Tibial nerve (tissue), 4 donors: ENCODE measurements around the gene CXCR5.

ENCODE experiments used
- EP300 ChIP-seq, 2 donors: sonication (generic); formaldehyde crosslinking; IDR thresholded peaks; one replicate each; pipeline ENCODE4 v1.6.1; 2017; ENCODE audit warnings: antibody characterized with exemption in 2 of 2, mild to moderate bottlenecking in 1 of 2
- TF ChIP-seq, protein P1 (sequence below), 5 experiments: fragments of 200-600 bp in 3 of 5; fragments of 450-650 bp in 2 of 5; sonication (generic) in 3 of 5; IDR thresholded peaks; one replicate each; pipeline ENCODE4 v1.5.1; 2016 to 2019; ENCODE audit warnings: antibody characterized with exemption in 5 of 5, mild to moderate bottlenecking in 3 of 5, moderate library complexity in 2 of 5

DNA sequence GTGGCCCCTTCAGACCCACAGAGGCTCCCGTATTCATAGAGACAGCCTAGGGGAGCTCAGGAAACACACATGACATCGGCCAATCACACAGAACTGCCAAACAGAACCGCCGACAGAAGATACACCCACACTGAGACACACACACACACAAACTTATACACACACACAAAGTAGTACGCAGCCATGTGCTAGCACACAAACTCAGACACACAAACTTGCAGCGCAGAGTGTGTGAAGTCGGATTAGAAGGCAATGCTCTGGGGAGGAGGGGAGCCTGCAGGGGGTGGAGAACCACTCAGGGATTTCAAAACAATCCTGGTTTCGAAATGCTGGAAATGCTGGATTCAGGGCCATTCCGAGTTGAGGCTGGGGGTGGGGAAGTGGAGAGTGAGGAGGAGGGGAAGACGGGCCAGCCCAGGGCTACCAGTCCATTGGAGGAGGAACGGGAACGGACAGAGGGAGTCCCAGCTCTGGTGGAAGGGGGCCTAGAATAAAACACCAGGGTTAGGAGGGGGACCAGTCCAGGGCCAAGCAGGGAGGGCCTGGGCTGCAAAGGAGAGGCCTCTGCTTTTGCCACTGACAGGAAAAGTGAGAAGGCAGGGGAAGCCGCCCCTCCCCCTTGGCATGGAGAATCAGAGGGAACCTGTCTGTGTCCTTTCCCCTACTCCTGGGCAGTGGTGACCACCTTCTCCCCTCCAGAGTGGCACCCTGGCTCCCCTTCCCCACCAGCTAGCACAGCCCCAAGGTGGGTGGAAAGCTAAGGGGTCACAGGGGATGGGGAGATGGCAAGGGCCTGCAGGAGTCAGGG lies 37.6 kb downstream of the CXCR5 start:
- TF ChIP-seq EP300 (IDR thresholded peaks at IDR 0.05), result peak in 1 of 2 donors; percentile 77
- TF ChIP-seq, protein P1, sequence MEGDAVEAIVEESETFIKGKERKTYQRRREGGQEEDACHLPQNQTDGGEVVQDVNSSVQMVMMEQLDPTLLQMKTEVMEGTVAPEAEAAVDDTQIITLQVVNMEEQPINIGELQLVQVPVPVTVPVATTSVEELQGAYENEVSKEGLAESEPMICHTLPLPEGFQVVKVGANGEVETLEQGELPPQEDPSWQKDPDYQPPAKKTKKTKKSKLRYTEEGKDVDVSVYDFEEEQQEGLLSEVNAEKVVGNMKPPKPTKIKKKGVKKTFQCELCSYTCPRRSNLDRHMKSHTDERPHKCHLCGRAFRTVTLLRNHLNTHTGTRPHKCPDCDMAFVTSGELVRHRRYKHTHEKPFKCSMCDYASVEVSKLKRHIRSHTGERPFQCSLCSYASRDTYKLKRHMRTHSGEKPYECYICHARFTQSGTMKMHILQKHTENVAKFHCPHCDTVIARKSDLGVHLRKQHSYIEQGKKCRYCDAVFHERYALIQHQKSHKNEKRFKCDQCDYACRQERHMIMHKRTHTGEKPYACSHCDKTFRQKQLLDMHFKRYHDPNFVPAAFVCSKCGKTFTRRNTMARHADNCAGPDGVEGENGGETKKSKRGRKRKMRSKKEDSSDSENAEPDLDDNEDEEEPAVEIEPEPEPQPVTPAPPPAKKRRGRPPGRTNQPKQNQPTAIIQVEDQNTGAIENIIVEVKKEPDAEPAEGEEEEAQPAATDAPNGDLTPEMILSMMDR (IDR thresholded peaks at IDR 0.05), result peak in 1 of 5 experiments; percentile 22
